Motor neuron (in vitro differentiated cells): Measurements from ENCODE around the gene CAPN14. TPM values are rescaled to one million over a fixed set of nuclear protein-coding genes. Genes with fewer than 3 reads are reported as not detected.

Source experiments
- ATAC-seq, 8 experiments: fragments of 200-7000 bp; cut with Tn5 transposase; replicated peaks in 6 of 8; 2 replicates each; pipeline ENCODE4 v1.8.0; 2021; ENCODE audit warnings: mild to moderate bottlenecking in 8 of 8, moderate library complexity in 8 of 8
- H3K27ac ChIP-seq, 2 donors: fragments of 250-450 bp; sonication (Bioruptor Pico); 2 replicates each; pipeline ENCODE4 v1.9.0; 2021; ENCODE audit warnings: antibody characterized with exemption in 2 of 2, mild to moderate bottlenecking in 2 of 2, moderate library complexity in 1 of 2
- H3K4me1 ChIP-seq, 2 donors: fragments of 250-450 bp; sonication (Bioruptor Pico); replicated peaks in 1 of 2; 2 replicates each; pipeline ENCODE4 v1.6.1; 2021; ENCODE audit warnings: antibody characterized with exemption in 2 of 2, mild to moderate bottlenecking in 2 of 2, moderate library complexity in 1 of 2
- H3K4me3 ChIP-seq, 5 donors: fragments of 250-450 bp; sonication (Bioruptor Pico); 2 replicates each; pipeline ENCODE4 v1.9.0; 2021; ENCODE audit warnings: antibody characterized with exemption in 5 of 5, mild to moderate bottlenecking in 5 of 5, moderate library complexity in 4 of 5
- WGBS, 10 experiments: fragments of 450-650 bp; shearing (Covaris generic); methylation state at CpG; one replicate each; pipeline ENCODE4 v1.0.0; 2022; 5-methylcytosine and 5-hydroxymethylcytosine counted together
- in situ Hi-C, 9 experiments: fragments of 400-800 bp; cut with MboI; loops; one replicate each; pipeline ENCODE4 v1.15.0; 2021; ENCODE audit warnings: low sequenced_read_pairs in 9 of 9, low pct_unique_long_range_greater_than_20kb in 2 of 9; ENCODE audit not compliant: unreplicated experiment in 9 of 9
- total RNA-seq, 8 experiments: library from RNA; unstranded; fragments of 300-600 nt; gene quantifications; 2 replicates each; pipeline versions ENCODE4 v1.2.3 to v1.2.4, GENCODE V29; 2022

Gene CAPN14, protein sequence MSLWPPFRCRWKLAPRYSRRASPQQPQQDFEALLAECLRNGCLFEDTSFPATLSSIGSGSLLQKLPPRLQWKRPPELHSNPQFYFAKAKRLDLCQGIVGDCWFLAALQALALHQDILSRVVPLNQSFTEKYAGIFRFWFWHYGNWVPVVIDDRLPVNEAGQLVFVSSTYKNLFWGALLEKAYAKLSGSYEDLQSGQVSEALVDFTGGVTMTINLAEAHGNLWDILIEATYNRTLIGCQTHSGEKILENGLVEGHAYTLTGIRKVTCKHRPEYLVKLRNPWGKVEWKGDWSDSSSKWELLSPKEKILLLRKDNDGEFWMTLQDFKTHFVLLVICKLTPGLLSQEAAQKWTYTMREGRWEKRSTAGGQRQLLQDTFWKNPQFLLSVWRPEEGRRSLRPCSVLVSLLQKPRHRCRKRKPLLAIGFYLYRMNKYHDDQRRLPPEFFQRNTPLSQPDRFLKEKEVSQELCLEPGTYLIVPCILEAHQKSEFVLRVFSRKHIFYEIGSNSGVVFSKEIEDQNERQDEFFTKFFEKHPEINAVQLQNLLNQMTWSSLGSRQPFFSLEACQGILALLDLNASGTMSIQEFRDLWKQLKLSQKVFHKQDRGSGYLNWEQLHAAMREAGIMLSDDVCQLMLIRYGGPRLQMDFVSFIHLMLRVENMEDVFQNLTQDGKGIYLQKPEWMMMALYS
- under 1 TPM in 6 of 8 experiments, not detected in 2; 0.17 to 0.57 (median 0.34) TPM for total RNA-seq

- Histone ChIP-seq H3K27ac (no peak within 1 kb of the TSS), H3K4me1 (peaks cover 6 to 27% of the 10 kb centered on the region in 2 donors), H3K4me3 (no peak within 1 kb of the TSS)
- ATAC-seq, result no peak
- WGBS, 10 experiments, result 25 to 90% (median 58%) methylated on average over 1 to 5 of the region's 6 CpGs; no CpG with 5 or more reads in 2 of the 10 experiments
- in situ Hi-C loops, result no loop called here
These were observed at the start of gene CAPN14 for GRCh38 chr2:31217465-31218200. Gene CAPN14, minus strand, starts transcription at chr2:31217515. Its CDS starts 12,068 bp downstream, at chr2:31205447.

DNA sequence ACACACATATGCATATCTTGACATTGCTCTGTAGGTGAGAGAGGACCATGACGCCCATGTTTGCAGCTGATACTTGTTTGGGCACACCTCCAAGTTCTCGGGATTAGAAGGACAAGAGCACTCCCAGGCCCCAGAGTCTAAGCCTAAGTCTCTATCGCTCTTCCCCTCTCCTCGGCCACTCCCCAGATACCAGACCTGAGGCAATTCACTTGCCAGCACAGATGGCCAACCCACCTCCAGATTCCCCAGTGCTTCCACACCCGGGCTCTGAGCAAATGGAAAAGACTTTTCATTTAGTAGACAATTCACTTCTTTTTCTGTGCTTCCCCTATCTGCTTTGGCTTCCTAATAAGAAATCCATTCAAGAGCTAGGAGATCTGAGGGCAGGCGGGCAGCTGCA, 49.5 kb upstream of the CAPN14 start:
- Histone ChIP-seq H3K4me3 (no peak overlapping the region), H3K27ac (no peak overlapping the region), H3K4me1 (no peaks in the 10 kb centered on the region)
- in situ Hi-C loops, result no loop called here
- 50 to 100% (median 92%) methylated on average over 1 to 2 of the region's 6 CpGs; no CpG with 5 or more reads in 4 of the 10 experiments for WGBS, 10 experiments
- peak in 2 of 8 experiments; percentile 9 to 18 for ATAC-seq

DNA sequence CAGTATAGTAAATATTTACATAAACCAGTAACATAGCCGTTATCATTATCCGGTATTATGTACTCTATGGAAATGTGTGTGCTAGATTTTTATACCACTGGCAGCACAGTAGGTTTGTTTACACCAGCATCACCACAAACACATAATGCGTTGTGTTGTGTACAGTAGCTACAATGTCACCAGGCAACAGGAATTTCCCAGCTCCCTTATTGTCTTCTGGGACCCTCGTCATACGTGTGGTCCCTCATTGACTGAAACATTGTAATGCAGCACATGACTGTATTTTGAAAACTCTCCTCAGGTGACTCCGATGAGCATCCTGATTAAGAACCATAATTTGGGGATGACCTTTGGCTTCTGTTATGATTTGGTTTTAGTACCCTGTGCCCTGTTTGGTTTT, 47.9 kb upstream of the CAPN14 start:
- in situ Hi-C loops, result no loop called here
- Histone ChIP-seq H3K4me3 (no peak overlapping the region), H3K27ac (no peak overlapping the region), H3K4me1 (no peaks in the 10 kb centered on the region)
- WGBS, 10 experiments, result 70 to 100% (median 93%) methylated on average over 2 to 5 of the region's 6 CpGs; no CpG with 5 or more reads in 1 of the 10 experiments
- ATAC-seq, result no peak

DNA sequence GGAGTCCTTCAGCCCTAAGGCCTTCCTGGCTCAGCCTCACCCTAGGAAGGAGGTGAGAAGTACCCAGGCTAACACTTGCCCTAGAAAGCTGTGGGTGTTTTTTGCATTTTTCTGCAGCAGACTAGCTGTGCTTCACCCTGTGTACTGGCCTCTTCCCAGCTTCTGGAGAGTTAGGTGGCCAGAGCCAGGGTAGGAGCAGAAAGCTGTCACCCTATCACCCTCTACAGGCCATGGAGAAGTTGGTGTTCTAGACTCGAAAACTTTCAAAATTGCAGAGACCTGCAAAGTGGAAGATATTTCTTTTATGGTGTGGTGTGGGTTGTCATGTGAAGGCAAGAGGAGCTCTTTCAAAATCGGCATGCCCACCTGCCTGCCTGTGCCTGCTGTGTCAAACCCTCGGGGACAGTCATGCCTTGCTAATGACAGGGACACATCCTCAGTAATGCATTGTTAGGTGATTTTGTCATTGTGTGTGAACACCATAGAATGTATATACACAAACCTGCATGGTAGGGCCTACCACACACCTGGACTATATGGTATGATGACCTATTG, 46.4 kb upstream of the CAPN14 start:
- ATAC-seq, result peak in 2 of 8 experiments; percentile 23 to 40
- WGBS, 10 experiments, result 95 to 100% methylated on average over 1 to 3 of the region's 3 CpGs; no CpG with 5 or more reads in 8 of the 10 experiments
- in situ Hi-C loops, result no loop called here
- Histone ChIP-seq H3K27ac (no peak overlapping the region), H3K4me3 (no peak overlapping the region), H3K4me1 (no peaks in the 10 kb centered on the region)

DNA sequence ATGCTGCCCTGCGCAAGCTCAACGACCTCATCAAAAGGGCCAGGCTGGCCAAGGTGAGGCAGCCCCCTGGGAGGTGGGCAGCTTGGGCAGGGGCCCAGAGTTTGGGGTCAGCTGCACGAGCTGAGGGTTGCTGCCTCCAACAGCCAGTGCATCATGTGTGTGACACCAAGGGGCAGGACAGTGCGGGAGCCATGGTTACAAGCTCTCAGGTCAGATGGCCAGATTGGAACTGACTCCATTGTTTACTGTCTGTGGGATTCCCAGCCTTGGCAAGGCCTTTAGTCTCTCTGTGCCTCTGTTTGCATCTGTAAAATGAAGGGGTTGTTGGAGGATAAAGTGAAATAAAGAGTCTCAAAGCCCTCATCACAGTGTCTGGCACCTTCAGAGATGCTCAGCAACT, 43.6 kb upstream of the CAPN14 start:
- Histone ChIP-seq H3K4me1 (peaks cover 0 to 11% of the 10 kb centered on the region in 2 donors), H3K4me3 (no peak overlapping the region), H3K27ac (no peak overlapping the region)
- in situ Hi-C loops, result no loop called here
- peak in 1 of 8 experiments; percentile 75 for ATAC-seq
- no CpG with 5 or more reads among the region's 4 CpGs for WGBS, 10 experiments

DNA sequence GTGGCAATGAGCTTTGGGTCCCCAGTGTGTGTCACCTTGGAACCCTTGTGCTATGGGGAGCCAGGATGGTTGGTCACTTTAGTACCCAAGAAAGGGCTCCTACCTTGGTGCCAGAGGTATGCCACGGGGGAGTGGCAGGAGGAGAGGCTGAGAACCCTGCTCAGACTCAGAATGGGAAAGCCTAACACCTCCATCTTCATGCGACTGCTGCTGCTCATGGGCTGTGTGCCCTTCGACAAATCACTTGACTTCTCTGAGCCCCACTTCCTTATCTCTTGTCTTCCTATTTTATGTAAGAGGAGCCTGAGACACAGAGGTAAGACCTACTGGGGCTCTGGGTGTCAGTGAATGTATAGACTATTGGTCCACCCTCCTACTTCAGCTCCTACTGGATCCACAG, 41.8 kb upstream of the CAPN14 start:
- Histone ChIP-seq H3K27ac (no peak overlapping the region), H3K4me3 (no peak overlapping the region), H3K4me1 (peaks cover 0 to 11% of the 10 kb centered on the region in 2 donors)
- WGBS, 10 experiments, result 69 to 100% (median 92%) methylated on average over 1 to 2 of the region's 3 CpGs; no CpG with 5 or more reads in 6 of the 10 experiments
- no peak for ATAC-seq
- in situ Hi-C loops, result no loop called here

GRCh38 chr2:31258351-31258750, 41.0 kb upstream of the CAPN14 start:
- in situ Hi-C loops, result no loop called here
- ATAC-seq, result no peak
- H3K4me1 ChIP-seq, result peaks cover 0 to 11% of the 10 kb centered on the region in 2 donors

DNA sequence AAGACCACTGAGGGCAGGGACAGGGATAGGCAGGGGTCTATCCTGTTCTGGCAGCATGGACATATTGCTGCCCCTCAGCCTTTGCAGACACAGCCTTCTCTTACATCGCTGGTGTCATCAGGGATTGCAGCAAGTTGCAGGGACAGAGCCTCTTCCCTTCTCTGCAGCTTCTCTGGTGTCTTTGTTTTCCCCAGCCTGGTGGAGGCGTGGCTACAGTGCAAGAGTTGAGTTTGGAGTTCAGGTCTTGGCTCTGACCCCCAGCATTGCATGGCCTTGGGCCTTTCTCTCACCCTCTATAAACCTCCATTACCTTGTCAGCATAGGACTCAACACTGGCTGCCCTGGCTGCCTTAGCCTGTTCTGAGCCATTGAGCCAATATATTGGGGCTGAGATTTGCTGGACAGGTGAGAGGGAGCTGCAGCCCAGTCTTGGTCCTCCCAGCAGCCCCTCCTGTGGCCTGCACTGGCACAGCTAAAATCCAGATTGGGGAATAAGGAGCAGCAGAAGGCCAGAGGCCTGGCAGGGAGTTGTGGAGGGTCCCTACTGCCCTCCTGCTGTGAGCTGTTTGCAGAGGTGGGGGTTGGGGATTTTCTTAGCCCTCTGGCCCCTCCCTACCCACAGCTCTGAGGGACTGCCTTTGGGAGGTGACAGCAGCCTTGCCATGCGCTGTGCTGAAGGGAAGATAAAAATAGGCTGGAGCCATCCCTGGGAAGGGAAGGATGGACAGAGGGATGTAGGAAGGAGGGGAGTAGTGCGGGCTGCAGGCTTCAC, 39.5 kb upstream of the CAPN14 start:
- WGBS, 10 experiments, result 67 to 86% (median 67%) methylated on average over 1 of the region's 4 CpGs; no CpG with 5 or more reads in 7 of the 10 experiments

More at GRCh38 chr2:31258351-31258750, 41.0 kb upstream of the CAPN14 start:
- 38 to 100% (median 90%) methylated on average over 1 to 2 of the region's 5 CpGs; no CpG with 5 or more reads in 4 of the 10 experiments for WGBS, 10 experiments
- Histone ChIP-seq H3K27ac (no peak overlapping the region), H3K4me3 (no peak overlapping the region)

GRCh38 chr2:31255911-31256571, 38.7 kb upstream of the CAPN14 start:
- Histone ChIP-seq H3K4me1 (peaks cover 0 to 11% of the 10 kb centered on the region in 2 donors), H3K27ac (no peak overlapping the region), H3K4me3 (no peak overlapping the region)
- in situ Hi-C loops, result no loop called here
- ATAC-seq, result no peak
- 58 to 100% (median 76%) methylated on average over 1 to 8 of the region's 11 CpGs; no CpG with 5 or more reads in 3 of the 10 experiments for WGBS, 10 experiments

More for the DNA sequence above, 39.5 kb upstream of the CAPN14 start:
- Histone ChIP-seq H3K4me1 (peaks cover 0 to 11% of the 10 kb centered on the region in 2 donors), H3K4me3 (no peak overlapping the region), H3K27ac (no peak overlapping the region)
- peak in 5 of 8 experiments; percentile 27 to 49 (median 43) for ATAC-seq
- in situ Hi-C loops, result no loop called here

GRCh38 chr2:31254237-31255203, 37.2 kb upstream of the CAPN14 start:
- 83 to 100% (median 95%) methylated on average over 1 to 8 of the region's 19 CpGs; no CpG with 5 or more reads in 2 of the 10 experiments for WGBS, 10 experiments
- in situ Hi-C loops, result no loop called here
- no peak overlapping the region for H3K27ac ChIP-seq
- no peak for ATAC-seq
- peaks cover 0 to 11% of the 10 kb centered on the region in 2 donors for H3K4me1 ChIP-seq
- H3K4me3 ChIP-seq, result no peak overlapping the region
